ENCODE results near the gene NTS.

Gene NTS, protein sequence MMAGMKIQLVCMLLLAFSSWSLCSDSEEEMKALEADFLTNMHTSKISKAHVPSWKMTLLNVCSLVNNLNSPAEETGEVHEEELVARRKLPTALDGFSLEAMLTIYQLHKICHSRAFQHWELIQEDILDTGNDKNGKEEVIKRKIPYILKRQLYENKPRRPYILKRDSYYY

GRCh38 chr12:85874031-85874461 is at the start of gene NTS:
NTS (plus strand) TSS chr12:85874295; CDS start chr12:85874404, 109 bp downstream.
- DNase-seq: peak; percentile 46

DNA sequence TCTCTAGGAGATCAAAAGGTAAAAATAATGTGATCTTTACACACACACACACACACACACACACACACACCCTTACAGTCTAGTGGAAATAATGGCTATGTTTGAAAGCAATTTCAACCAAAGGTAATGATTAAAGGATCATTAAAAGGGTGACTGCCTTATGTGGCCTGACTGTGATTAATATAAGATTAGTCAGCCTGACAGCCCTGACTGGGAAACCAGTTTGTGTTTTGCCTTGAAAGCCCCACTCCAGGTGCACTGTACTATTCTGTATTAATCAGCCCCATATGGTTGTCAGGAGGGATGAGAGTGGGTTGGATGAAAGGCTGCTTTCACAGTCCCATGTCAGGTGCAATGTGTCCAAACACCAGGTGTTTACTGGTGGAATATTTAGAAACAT is 48.3 kb upstream of the NTS start:
- no peak for DNase-seq

DNA sequence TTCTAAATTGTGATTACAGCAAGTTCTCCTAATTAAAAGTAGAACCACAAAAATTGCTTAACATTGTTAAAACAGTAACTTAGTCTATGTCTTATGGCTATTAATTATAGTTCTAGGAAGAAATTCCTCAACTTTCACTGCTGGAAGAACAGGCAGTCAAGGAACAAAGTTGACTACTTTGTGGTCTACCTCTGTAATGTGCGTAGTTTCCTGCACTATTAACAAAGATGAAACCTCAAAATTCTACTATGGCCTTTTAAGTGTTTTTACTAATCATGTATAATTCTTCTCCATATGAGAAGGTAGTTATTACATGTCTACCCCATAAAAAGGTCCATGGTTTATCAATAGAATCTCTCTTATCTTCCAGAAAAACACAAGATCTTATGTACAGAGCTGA is 45.5 kb upstream of the NTS start:
- DNase-seq: no peak

DNA sequence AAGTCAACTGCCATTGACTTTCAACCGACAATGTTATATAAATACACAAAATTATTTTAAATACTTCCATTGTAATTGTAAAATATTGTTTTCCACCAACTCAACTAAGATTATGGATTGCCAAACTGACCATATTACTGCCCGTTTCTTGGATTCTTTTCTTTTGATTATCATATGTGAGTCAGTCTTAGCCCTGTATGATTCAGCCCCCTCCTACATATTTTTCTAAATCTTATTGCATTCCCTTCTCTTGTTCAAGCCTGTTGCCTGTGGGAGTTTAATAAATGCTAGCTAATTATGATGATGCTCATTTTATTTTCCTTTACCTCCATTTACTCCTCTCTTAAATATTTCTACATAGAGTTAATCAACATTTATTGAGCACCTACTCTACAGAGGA is 44.7 kb upstream of the NTS start:
- no peak for DNase-seq

GRCh38 chr12:85831327-85831990 is 42.6 kb upstream of the NTS start:
- DNase-seq: no peak

DNA sequence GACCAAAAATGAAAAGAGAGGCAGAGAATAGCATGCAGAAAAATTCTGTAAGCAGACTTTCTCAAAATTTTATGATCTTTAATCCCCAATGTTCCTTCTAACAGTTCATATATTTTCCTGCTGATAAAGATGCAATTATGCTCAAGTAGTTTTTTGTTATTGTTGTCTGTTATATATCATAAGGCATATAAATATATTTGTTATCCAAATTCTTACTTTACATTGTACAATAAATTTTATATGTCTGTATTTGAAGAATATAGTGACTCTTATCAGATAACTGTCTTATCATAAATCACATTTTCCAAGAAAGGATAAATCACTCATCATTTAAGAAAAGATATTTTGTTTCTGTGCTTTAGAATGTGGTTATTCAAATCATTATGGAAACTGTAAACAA is 40.5 kb upstream of the NTS start:
- no peak for DNase-seq

GRCh38 chr12:85834378-85834777 is 39.7 kb upstream of the NTS start:
- no peak for DNase-seq

DNA sequence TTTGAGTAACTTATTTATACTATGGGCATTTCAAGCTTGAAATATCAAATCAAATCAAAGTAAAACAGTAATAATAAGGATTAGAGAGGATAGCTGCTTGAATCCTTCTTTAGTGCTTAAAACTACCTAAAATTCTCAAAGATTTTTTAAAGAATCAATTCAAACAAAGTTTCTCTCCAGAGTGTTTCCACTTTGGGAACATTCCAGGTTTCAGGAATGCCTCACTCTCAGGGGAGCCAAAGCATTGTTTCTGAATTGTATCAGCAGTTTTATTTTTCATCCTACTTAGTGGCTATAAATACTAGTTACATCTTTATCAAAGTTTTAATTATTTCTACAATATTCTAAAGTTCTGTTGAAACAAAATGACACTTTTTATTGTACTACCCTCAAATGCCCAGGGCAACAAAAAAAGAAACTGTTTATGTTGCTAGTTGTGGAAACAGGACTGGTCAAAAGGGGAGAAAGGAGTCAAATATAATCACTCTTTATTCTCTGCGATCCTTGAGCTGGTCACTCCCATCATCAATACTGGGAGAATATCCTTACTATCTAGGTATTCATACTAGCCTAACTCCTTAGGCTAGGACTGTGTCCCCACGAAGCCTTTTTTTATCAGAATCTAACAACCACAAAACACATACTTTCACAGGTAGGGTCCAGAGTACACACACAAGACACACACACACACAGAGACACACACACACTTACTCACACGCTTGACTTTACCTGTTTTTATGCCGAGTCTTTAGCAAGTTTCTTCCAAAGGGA is 38.5 kb upstream of the NTS start:
- no peak for DNase-seq

DNA sequence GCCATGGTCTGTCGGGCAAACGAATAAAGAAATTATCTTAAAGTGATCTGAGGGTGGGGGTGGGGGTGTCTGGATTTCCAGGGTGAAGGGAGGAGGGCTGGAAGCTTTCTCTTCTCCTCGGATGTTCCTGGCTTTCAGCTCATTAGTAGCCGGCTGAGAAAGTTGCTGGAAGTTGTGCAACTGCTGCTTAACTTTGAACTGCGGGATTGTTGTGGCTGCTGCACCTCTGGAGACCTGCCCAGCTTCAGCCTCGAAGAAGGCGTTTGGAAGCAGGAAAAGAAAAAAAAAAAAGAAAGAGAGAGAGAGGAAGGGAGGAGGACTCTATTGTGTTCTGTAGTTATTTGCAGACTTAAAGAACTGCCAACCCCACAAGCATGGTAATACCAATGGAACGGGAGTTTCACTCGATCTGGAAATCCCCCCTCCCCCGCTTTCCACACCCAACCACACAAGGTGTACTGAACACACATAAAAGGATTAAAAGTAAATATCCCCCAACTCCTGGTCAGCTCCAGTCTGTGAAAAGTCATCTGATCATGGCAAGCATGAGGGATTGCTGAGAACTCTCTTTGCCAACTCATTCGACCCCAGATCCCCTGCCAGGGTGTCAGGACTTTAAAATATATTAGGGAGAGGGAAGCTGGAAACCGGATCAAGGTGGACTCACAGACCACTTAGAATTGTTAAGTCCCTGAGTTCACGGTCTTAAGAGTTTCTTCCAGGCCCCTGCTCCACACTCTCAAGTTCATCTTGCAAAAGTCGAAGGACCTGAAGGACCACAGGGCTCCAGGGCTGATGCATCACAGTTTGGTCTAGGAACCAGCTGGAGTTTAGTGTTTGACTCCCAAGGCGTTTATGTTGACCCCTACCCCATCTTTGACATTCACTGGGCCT is 37.7 kb upstream of the NTS start, which contains the start of gene RASSF9:
RASSF9 (minus strand) TSS at position 213 of the 894 bp plus-strand sequence; CDS start at position 5, 208 bp downstream.
- DNase-seq: no peak

- DNase-seq: no peak
Measured at GRCh38 chr12:85843606-85844310, 30.3 kb upstream of the NTS start.

- no peak for DNase-seq
Measured at GRCh38 chr12:85849344-85849743, 24.8 kb upstream of the NTS start.

DNA sequence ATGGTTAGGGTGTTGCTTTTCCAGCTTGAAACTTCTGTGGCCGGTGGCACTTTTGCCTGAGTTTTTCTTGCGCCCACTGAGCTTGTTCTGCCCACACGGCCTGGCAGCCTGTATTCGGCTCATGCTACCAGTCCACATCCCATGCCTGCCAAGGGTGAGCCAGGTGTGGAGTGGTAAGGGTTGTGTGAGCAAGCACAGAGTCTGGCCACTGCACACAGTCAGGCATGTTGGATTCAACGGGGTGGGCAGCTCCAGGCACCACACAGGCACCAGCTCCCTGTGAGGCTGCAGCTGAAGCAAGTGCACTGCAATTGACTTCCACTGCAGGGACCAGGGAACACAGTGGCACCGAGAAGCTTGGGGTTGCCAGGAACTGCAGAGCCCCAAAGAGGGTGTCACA is 18.8 kb upstream of the NTS start:
- no peak for DNase-seq

DNA sequence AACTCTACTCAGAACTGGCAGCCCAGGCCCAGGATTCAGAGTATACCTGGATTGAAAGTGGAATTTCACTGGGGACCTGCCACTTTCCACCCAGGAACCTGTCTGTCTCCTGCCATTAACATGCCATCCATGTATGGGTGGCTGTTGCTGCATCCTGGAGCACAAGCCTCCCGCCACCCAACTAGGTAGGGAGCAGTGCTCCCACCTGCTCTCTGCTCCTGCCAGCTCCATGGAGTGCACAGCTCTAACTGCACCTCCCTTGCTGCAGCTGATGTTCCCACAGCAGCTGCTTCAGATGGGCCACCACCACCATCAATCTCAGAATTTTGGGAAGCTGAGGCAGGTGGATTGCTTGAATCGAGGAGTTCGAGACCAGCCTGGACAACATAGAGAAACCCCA is 17.1 kb upstream of the NTS start:
- DNase-seq: no peak

GRCh38 chr12:85865890-85866289 is 8.2 kb upstream of the NTS start:
- DNase-seq: no peak

DNA sequence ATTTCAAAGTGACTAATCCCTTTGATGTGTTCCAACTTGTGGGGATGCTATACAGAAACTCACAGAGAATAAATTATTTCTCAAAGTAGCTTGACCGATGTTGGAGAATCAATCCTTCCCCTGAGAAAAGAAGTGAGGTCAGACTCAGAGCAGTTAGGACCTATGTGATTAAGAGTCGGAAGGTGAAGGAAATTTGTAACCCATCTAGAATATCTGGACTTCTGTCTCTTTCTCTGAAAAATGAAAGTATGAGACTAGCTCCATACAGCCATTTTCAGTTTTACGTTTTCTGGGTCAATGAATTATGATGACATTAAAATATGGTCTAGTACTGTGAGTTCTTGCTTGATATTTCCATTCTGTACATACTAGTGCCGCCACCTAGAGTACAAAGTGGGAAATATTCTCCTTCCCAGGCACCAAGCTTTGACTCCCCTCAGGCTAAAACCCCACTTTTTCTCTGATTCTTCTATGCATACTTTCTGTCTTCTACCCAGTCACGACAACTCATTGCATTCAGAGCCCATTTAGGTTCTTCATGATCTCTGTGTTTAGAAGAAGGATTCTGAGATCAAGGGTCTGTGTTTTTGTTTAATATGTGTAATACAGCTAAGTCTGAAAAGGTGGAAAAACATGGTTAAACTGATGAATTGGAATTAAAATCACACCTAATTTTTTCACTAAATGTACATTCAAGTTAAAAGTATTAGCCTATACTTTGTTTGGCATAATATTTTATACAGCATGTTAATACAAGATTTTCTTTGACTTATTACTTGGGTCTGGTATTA is 6.9 kb upstream of the NTS start:
- DNase-seq: peak; percentile 54

- peak; percentile 49 for DNase-seq
Measured at GRCh38 chr12:85872497-85873091, 1.5 kb upstream of the NTS start.

DNA sequence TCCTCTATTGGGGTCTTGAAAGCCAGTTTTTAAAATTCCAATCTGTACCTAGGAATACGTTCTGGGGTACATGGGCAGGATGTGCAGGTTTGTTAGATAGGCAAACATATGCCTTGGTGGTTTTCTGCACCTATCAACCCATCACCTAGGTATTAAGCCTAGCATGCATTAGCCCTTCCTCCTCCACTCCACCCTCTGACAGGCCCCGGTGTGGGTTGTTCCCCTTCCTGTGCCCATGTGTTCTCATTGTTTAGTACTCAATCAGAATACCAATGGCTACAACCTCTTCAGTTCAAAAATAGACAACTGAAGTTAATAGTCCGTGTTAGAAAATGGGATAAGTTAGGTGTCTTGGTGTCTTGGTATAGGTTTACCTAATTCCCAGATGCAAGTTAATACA is 3.4 kb downstream of the NTS start:
- DNase-seq: no peak

- no peak for DNase-seq
Measured at GRCh38 chr12:85883763-85884162, 9.7 kb downstream of the NTS start.

DNA sequence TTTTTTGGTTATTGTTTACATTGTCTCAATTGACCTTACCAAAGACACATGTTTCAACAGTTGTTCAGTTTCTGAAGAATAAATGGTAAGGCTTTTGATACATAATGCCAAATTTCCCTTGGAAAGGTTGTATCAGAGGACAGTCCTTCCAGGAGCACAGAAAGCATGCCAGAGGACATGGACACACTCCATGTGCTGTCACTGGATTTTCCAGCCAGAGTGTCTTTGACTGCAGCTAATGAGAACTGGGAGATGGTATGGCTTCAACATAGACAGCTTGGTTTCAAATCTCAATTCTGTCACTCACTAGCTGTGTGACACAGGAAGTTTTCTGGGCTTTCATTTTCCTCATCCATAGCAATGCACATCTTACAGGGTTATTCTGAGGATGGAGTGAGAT is 20.6 kb downstream of the NTS start:
- DNase-seq: no peak

DNA sequence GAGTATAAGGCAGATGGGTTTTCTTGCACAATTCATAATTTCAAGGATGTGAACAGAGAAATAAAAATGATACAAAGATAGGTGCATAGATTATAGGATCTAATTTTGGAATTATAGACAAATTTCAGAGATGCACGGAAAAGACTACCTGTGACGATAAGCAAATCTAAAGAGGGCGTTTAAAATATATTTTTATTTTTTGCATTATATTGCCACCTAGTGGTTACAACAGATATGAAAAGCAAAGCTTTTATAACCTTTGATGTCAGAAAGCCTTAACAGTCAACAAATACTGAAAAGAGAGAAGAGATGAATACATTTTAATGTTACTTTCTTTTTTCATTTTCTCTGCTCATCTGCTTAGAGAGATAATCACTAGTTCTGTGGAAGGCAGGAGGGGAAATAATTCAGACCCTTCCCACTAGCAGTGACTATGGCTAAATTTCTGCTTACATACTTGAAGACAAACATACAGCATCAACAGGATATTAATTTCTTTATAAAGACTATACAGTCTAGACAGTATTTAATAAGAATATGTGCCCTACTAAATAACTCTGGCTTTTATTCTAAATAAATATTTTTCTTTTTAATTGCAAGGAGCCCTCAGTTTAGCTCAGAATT is 46.3 kb downstream of the NTS start:
- DNase-seq: peak; percentile 38

Data from SHP77 treated with DMSO at 0.1 percent for 48 hours (cell line).